Measurements from ENCODE around the gene ZNF217.
A peak's percentile ranks its signal among the peaks of the same experiment; 100 is the strongest.
"Not testable (repeated sequence)": the region's sequence is repeated elsewhere in the genome, so short reads cannot be mapped to it uniquely, and the experiment has no call there.

The ZNF217 gene

DNA sequence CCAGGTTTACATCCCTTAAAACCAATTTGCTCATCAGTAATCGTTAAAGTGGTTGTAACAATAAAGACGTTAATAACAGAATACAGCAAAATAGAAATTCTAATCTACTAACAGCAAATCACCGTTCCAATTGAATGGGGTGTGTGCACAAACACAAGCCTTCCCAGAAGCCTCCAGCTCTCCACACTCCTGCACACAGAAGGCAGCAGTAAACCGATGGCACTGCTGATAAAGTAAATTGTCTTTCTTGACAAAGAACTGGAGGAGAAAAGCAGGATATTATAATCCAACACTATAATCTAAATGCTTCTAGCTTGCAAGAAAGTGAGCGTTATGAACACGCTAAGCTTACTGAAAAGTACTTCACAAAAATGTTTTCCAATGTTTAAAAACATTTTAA is 7.0 kb downstream of the ZNF217 start:
- DNase-seq (ENCODE audit: low read depth) = no peak
- Histone ChIP-seq H3K4me1 (ENCODE audit: control insufficient read depth, insufficient read depth, low read length) (peaks cover 40% of the 10 kb centered on the region), H3K9ac (ENCODE audit: low read length) (no peak overlapping the region), H3K4me3 (ENCODE audit: low read length) (peak overlapping the region; percentile 3), H3K9me3 (ENCODE audit: control insufficient read depth, low read length) (no peaks in the 10 kb centered on the region), H3K27me3 (replicated peaks; ENCODE audit: control insufficient read depth, insufficient read depth, low read length) (no peaks in the 10 kb centered on the region), H3K36me3 (ENCODE audit: control insufficient read depth, insufficient read depth, low read length, severe bottlenecking) (peaks cover 10% of the 10 kb centered on the region)

DNA sequence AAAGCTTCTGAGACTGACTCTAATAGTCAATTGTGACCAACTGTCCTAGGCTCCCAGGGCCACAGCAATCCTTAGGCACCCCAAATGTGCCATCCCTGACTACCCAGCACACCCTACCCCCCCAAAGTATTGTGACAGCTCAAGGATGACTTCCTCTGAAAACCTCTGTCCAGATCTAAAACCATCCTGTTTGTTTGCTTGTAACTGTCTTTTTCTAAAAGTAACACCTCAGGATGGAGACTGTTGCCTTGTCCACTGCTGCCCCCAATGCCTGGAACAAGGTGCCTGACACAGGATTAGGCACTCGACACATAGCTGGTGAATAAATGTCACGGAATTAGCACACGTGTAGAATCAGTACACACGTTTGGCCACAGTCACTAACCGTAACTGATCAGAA is 7.7 kb downstream of the ZNF217 start:
- not testable (repeated sequence) for DNase-seq (ENCODE audit: low read depth); H3K27me3 ChIP-seq (replicated peaks; ENCODE audit: control insufficient read depth, insufficient read depth, low read length); H3K9ac ChIP-seq (ENCODE audit: low read length); H3K4me3 ChIP-seq (ENCODE audit: low read length); H3K9me3 ChIP-seq (ENCODE audit: control insufficient read depth, low read length)
- Histone ChIP-seq H3K36me3 (ENCODE audit: control insufficient read depth, insufficient read depth, low read length, severe bottlenecking) (peaks cover 18% of the 10 kb centered on the region), H3K4me1 (ENCODE audit: control insufficient read depth, insufficient read depth, low read length) (peaks cover 47% of the 10 kb centered on the region)

DNA sequence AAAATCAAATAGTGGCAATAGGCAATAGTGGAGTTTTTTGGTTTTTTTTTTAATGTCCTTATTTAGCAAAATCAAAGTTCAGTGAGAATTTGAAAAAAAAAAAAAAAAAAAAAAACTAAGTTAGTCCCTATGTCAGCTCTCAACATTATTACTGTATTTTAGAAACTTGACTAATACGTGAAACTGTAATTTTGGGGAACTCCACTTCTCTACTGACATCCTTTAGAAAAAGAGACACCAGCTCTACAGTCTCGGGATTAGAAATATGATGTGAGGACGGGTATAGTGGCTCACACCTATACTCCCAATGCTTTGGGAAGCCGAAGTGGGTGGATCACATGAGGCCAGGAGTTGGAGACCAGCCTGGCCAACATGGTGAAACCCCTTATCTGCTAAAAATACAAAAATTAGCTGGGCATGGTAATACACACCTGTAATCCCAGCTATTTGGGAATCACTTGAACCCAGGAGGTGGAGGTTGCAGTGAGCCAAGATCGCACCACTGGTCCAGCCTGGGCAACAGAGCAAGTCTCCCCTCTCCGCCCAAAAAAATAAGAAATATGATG is 8.6 kb downstream of the ZNF217 start:
- H3K9me3 ChIP-seq (ENCODE audit: control insufficient read depth, low read length); H3K9ac ChIP-seq (ENCODE audit: low read length); H3K4me3 ChIP-seq (ENCODE audit: low read length); H3K27me3 ChIP-seq (replicated peaks; ENCODE audit: control insufficient read depth, insufficient read depth, low read length); DNase-seq (ENCODE audit: low read depth): not testable (repeated sequence)
- Histone ChIP-seq H3K36me3 (ENCODE audit: control insufficient read depth, insufficient read depth, low read length, severe bottlenecking) (peaks cover 26% of the 10 kb centered on the region), H3K4me1 (ENCODE audit: control insufficient read depth, insufficient read depth, low read length) (peaks cover 55% of the 10 kb centered on the region)

DNA sequence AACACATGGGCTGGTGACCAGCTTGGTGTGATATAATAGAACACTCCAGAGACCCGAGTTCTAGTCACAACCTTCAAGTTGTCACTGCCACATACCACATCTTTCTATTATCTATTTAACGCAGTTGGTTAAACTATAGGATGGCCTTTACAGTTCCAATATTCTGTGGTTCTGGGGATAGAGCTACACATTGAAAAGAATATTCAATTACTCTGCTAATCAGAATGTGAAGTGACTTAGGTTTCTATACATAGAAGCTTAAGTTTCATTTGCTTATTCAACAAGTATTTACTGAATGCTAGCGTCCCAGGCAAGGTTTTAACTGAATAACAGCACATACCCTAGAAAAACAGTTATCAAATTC is 9.1 kb downstream of the ZNF217 start:
- peaks cover 28% of the 10 kb centered on the region for H3K36me3 ChIP-seq (ENCODE audit: control insufficient read depth, insufficient read depth, low read length, severe bottlenecking)
- H3K9ac ChIP-seq (ENCODE audit: low read length); H3K27me3 ChIP-seq (replicated peaks; ENCODE audit: control insufficient read depth, insufficient read depth, low read length); H3K4me3 ChIP-seq (ENCODE audit: low read length); DNase-seq (ENCODE audit: low read depth); H3K9me3 ChIP-seq (ENCODE audit: control insufficient read depth, low read length): not testable (repeated sequence)
- H3K4me1 ChIP-seq (ENCODE audit: control insufficient read depth, insufficient read depth, low read length) = peaks cover 59% of the 10 kb centered on the region

GRCh38 chr20:53583660-53584549 is 9.7 kb downstream of the ZNF217 start:
- not testable (repeated sequence) for H3K4me3 ChIP-seq (ENCODE audit: low read length); DNase-seq (ENCODE audit: low read depth)
- peaks cover 65% of the 10 kb centered on the region for H3K4me1 ChIP-seq (ENCODE audit: control insufficient read depth, insufficient read depth, low read length)

DNA sequence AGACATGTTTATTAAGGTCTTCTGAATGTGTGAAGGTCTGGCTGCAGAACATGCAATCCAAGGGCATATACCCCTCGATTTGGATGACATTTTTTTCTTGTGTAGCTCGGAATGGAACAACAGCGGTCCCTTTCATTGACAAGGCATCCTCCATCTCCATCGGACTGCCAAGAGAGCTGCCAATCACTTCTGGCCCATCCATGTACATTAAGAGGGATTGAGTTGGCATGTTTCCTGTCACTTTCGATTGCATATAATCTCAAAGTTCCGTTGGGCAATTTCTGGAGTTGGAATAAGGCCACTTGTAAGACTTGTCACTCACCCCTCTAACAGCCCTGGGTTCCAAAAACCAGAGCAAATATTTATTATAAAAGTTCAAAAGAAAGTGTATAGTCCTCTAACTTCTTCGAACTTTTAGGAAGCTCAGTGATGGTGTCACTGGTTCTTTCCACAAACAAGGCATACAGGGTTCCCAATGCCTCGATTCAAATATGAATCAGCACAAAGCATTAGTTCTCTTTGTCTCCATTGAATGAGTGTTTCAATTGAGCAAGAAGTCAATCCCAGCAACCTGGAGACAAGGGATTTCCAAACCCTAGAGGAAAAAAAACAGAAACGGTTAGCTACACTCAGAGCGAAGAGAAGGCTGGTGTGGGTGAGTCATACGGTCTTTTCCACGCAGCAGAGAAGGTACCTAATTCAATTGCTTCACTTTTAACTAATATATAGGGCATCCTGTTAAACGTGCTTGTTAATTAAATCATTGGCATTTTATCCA is 10.9 kb downstream of the ZNF217 start:
- H3K9me3 ChIP-seq (ENCODE audit: control insufficient read depth, low read length) = no peaks in the 10 kb centered on the region
- H3K4me1 ChIP-seq (ENCODE audit: control insufficient read depth, insufficient read depth, low read length) = peaks cover 58% of the 10 kb centered on the region
- no peaks in the 10 kb centered on the region for H3K27me3 ChIP-seq (replicated peaks; ENCODE audit: control insufficient read depth, insufficient read depth, low read length)
- DNase-seq (ENCODE audit: low read depth) = peak; percentile 94
- peaks cover 28% of the 10 kb centered on the region for H3K36me3 ChIP-seq (ENCODE audit: control insufficient read depth, insufficient read depth, low read length, severe bottlenecking)
- peak overlapping the region; percentile 40 for H3K4me3 ChIP-seq (ENCODE audit: low read length)
- peak overlapping the region; percentile 31 for H3K9ac ChIP-seq (ENCODE audit: low read length)

More at GRCh38 chr20:53583660-53584549, 9.7 kb downstream of the ZNF217 start:
- Histone ChIP-seq H3K36me3 (ENCODE audit: control insufficient read depth, insufficient read depth, low read length, severe bottlenecking) (peaks cover 28% of the 10 kb centered on the region), H3K9ac (ENCODE audit: low read length) (peak overlapping the region; percentile 31)
- not testable (repeated sequence) for H3K9me3 ChIP-seq (ENCODE audit: control insufficient read depth, low read length); H3K27me3 ChIP-seq (replicated peaks; ENCODE audit: control insufficient read depth, insufficient read depth, low read length)

- Histone ChIP-seq H3K4me3 (ENCODE audit: low read length) (peak overlapping the region; percentile 40), H3K36me3 (ENCODE audit: control insufficient read depth, insufficient read depth, low read length, severe bottlenecking) (peaks cover 33% of the 10 kb centered on the region), H3K27me3 (replicated peaks; ENCODE audit: control insufficient read depth, insufficient read depth, low read length) (no peaks in the 10 kb centered on the region), H3K9ac (ENCODE audit: low read length) (peak overlapping the region; percentile 13), H3K9me3 (ENCODE audit: control insufficient read depth, low read length) (no peaks in the 10 kb centered on the region), H3K4me1 (ENCODE audit: control insufficient read depth, insufficient read depth, low read length) (peaks cover 56% of the 10 kb centered on the region)
- no peak for DNase-seq (ENCODE audit: low read depth)
Observed at GRCh38 chr20:53582251-53582570, 11.4 kb downstream of the ZNF217 start.

GRCh38 chr20:53581444-53582250 is 12.0 kb downstream of the ZNF217 start:
- Histone ChIP-seq H3K27me3 (replicated peaks; ENCODE audit: control insufficient read depth, insufficient read depth, low read length) (no peaks in the 10 kb centered on the region), H3K4me1 (ENCODE audit: control insufficient read depth, insufficient read depth, low read length) (peaks cover 50% of the 10 kb centered on the region), H3K4me3 (ENCODE audit: low read length) (no peak overlapping the region), H3K9me3 (ENCODE audit: control insufficient read depth, low read length) (no peaks in the 10 kb centered on the region), H3K36me3 (ENCODE audit: control insufficient read depth, insufficient read depth, low read length, severe bottlenecking) (peaks cover 39% of the 10 kb centered on the region), H3K9ac (ENCODE audit: low read length) (peak overlapping the region; percentile 80)
- no peak for DNase-seq (ENCODE audit: low read depth)

GRCh38 chr20:53580376-53581111 is 13.1 kb downstream of the ZNF217 start:
- Histone ChIP-seq H3K36me3 (ENCODE audit: control insufficient read depth, insufficient read depth, low read length, severe bottlenecking) (peaks cover 50% of the 10 kb centered on the region), H3K27me3 (replicated peaks; ENCODE audit: control insufficient read depth, insufficient read depth, low read length) (no peaks in the 10 kb centered on the region), H3K9me3 (ENCODE audit: control insufficient read depth, low read length) (no peaks in the 10 kb centered on the region), H3K4me3 (ENCODE audit: low read length) (peak overlapping the region; percentile 64), H3K9ac (ENCODE audit: low read length) (peak overlapping the region; percentile 80), H3K4me1 (ENCODE audit: control insufficient read depth, insufficient read depth, low read length) (peaks cover 46% of the 10 kb centered on the region)
- DNase-seq (ENCODE audit: low read depth) = no peak

DNA sequence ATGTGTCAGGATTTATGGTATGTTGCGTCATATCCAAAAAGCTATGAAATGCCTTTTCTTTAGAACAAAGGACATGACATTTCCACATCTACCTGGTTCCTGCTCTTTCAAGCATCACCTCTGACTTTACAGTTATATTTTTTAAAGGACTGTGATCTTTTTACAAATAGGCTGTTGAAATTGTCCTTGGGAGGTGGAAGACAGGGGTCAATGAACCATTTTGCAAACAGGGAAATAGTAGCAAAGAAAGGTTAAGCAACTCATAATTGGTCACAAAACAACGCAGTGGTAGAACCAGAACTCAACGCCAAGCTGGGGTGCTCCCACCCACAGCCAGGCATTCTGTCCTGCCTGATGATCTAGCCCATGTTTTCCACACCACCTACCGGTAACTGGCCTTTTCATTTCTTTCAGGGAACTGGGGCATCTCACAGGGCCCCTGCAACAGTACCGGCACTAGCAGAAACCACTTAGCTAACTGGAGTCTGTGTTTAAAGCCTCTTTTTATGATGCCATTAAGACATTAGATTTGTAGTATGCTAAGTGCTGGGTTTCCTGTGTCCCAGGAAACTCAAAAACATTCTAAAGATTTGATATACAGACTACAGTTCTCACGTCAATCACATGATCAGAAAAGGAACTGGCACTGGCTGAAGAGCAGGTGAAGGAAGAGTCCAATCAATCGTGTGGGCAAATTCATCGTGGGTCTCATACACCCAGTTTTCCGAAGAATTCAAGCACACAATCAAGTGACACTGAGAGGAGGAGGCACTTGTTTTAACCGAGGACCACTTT is 13.9 kb downstream of the ZNF217 start:
- peak overlapping the region; percentile 80 for H3K9ac ChIP-seq (ENCODE audit: low read length)
- peaks cover 58% of the 10 kb centered on the region for H3K36me3 ChIP-seq (ENCODE audit: control insufficient read depth, insufficient read depth, low read length, severe bottlenecking)
- peak; percentile 81 for DNase-seq (ENCODE audit: low read depth)
- H3K9me3 ChIP-seq (ENCODE audit: control insufficient read depth, low read length) = no peaks in the 10 kb centered on the region
- H3K27me3 ChIP-seq (replicated peaks; ENCODE audit: control insufficient read depth, insufficient read depth, low read length) = no peaks in the 10 kb centered on the region
- H3K4me3 ChIP-seq (ENCODE audit: low read length) = peak overlapping the region; percentile 64
- H3K4me1 ChIP-seq (ENCODE audit: control insufficient read depth, insufficient read depth, low read length) = peaks cover 43% of the 10 kb centered on the region

Measured in adipocyte (in vitro differentiated cells).